ENCODE data around the gene CLCN3. TPM values are rescaled to one million over a fixed set of nuclear protein-coding genes. Genes with fewer than 3 reads are reported as not detected.

The CLCN3 gene
- total RNA-seq, 1 experiment from 2014 or later, result 16.9 TPM

- POLR2A ChIA-PET (ENCODE audit: unreplicated experiment), result no interaction called here
- H3K9me3 ChIP-seq (ENCODE audit: low read length), result no peaks in the 10 kb centered on the region
- peaks cover 28% of the 10 kb centered on the region for H3K79me2 ChIP-seq (ENCODE audit: low read length)
- DNase-seq (no peak), ATAC-seq (no peak)
- intact Hi-C loops (cut with micrococcal nuclease), result loop anchor here (5.0 kb wide), 1 partner anchor 59 kb away; no protein-coding TSS in a partner anchor
- no peaks in the 10 kb centered on the region for H3K27me3 ChIP-seq (ENCODE audit: low read length)
- no peak overlapping the region for H2AFZ ChIP-seq (ENCODE audit: low read length)
- H3K9me2 ChIP-seq (replicated peaks; ENCODE audit: low read length), result no peaks in the 10 kb centered on the region
- no peak overlapping the region for H3K27ac ChIP-seq (ENCODE audit: low read length)
- H3K9ac ChIP-seq (ENCODE audit: low read length), result no peak overlapping the region
- peaks cover 33% of the 10 kb centered on the region for H3K4me1 ChIP-seq (ENCODE audit: insufficient read depth, low read length)
- no peaks in the 10 kb centered on the region for H4K20me1 ChIP-seq (ENCODE audit: low read length)
- no peaks in the 10 kb centered on the region for H3F3A ChIP-seq (ENCODE audit: low read length, unreplicated experiment)
- H3K4me3 ChIP-seq (ENCODE audit: low read length), result no peak overlapping the region
- BruUV-seq (replicated peaks), result no TSS peak
- CTCF ChIA-PET, result no interaction called here
- H3K4me2 ChIP-seq (ENCODE audit: low read length), result no peak overlapping the region
- TF ChIP-seq CTCF (conservative IDR thresholded peaks at IDR 0.05; ENCODE audit: low read depth, low read length) (no peak), EZH2 (IDR thresholded peaks at IDR 0.05; ENCODE audit: low read length, unreplicated experiment) (no peak), EZH2phosphoT487 (IDR thresholded peaks at IDR 0.05; ENCODE audit: borderline replicate concordance, low read length) (no peak)
- H3K36me3 ChIP-seq (ENCODE audit: low read depth, low read length), result no peaks in the 10 kb centered on the region
Measured at GRCh38 chr4:169663402-169663801, 43.0 kb downstream of the CLCN3 start.

- no peaks in the 10 kb centered on the region for H3K36me3 ChIP-seq (ENCODE audit: low read depth, low read length)
- POLR2A ChIA-PET (ENCODE audit: unreplicated experiment), result no interaction called here
- H3K79me2 ChIP-seq (ENCODE audit: low read length), result peaks cover 23% of the 10 kb centered on the region
- no peak for DNase-seq
- TF ChIP-seq EZH2 (IDR thresholded peaks at IDR 0.05; ENCODE audit: low read length, unreplicated experiment) (no peak), CTCF (conservative IDR thresholded peaks at IDR 0.05; ENCODE audit: low read depth, low read length) (no peak), EZH2phosphoT487 (IDR thresholded peaks at IDR 0.05; ENCODE audit: borderline replicate concordance, low read length) (no peak)
- H3K27me3 ChIP-seq (ENCODE audit: low read length), result no peaks in the 10 kb centered on the region
- no TSS peak for BruUV-seq (replicated peaks)
- intact Hi-C loops (cut with micrococcal nuclease), result loop anchor here (5.0 kb wide), 1 partner anchor 58 kb away; no protein-coding TSS in a partner anchor
- H3K4me1 ChIP-seq (ENCODE audit: insufficient read depth, low read length), result peaks cover 29% of the 10 kb centered on the region
- no peak overlapping the region for H3K27ac ChIP-seq (ENCODE audit: low read length)
- CTCF ChIA-PET, result no interaction called here
- H3K4me3 ChIP-seq (ENCODE audit: low read length), result no peak overlapping the region
- no peaks in the 10 kb centered on the region for H4K20me1 ChIP-seq (ENCODE audit: low read length)
- no peaks in the 10 kb centered on the region for H3F3A ChIP-seq (ENCODE audit: low read length, unreplicated experiment)
- ATAC-seq, result peak; percentile 10; the same call in 1 of the 2 replicates
- no peaks in the 10 kb centered on the region for H3K9me2 ChIP-seq (replicated peaks; ENCODE audit: low read length)
- H3K9ac ChIP-seq (ENCODE audit: low read length), result no peak overlapping the region
- no peak overlapping the region for H2AFZ ChIP-seq (ENCODE audit: low read length)
- no peaks in the 10 kb centered on the region for H3K9me3 ChIP-seq (ENCODE audit: low read length)
- H3K4me2 ChIP-seq (ENCODE audit: low read length), result no peak overlapping the region
Measured at GRCh38 chr4:169663831-169664230, 43.5 kb downstream of the CLCN3 start.

GRCh38 chr4:169664615-169665014 lies 44.2 kb downstream of the CLCN3 start:
- Histone ChIP-seq H3K27ac (ENCODE audit: low read length) (no peak overlapping the region), H3K9me2 (replicated peaks; ENCODE audit: low read length) (no peaks in the 10 kb centered on the region), H3K4me2 (ENCODE audit: low read length) (no peak overlapping the region), H3K9me3 (ENCODE audit: low read length) (no peaks in the 10 kb centered on the region), H2AFZ (ENCODE audit: low read length) (no peak overlapping the region), H3K36me3 (ENCODE audit: low read depth, low read length) (no peaks in the 10 kb centered on the region), H3K4me3 (ENCODE audit: low read length) (no peak overlapping the region), H3K27me3 (ENCODE audit: low read length) (no peaks in the 10 kb centered on the region), H3F3A (ENCODE audit: low read length, unreplicated experiment) (no peaks in the 10 kb centered on the region), H3K79me2 (ENCODE audit: low read length) (peaks cover 21% of the 10 kb centered on the region), H4K20me1 (ENCODE audit: low read length) (no peaks in the 10 kb centered on the region), H3K4me1 (ENCODE audit: insufficient read depth, low read length) (peaks cover 22% of the 10 kb centered on the region), H3K9ac (ENCODE audit: low read length) (no peak overlapping the region)
- POLR2A ChIA-PET (ENCODE audit: unreplicated experiment), result no interaction called here
- intact Hi-C loops (cut with micrococcal nuclease), result loop anchor here (5.0 kb wide), 1 partner anchor 58 kb away; no protein-coding TSS in a partner anchor
- TF ChIP-seq EZH2phosphoT487 (IDR thresholded peaks at IDR 0.05; ENCODE audit: borderline replicate concordance, low read length), result no peak
- TF ChIP-seq EZH2 (IDR thresholded peaks at IDR 0.05; ENCODE audit: low read length, unreplicated experiment), result no peak
- no peak for TF ChIP-seq CTCF (conservative IDR thresholded peaks at IDR 0.05; ENCODE audit: low read depth, low read length)
- BruUV-seq (replicated peaks), result no TSS peak
- no peak for ATAC-seq
- CTCF ChIA-PET, result no interaction called here
- DNase-seq, result no peak
